Neural progenitor cell (in vitro differentiated cells): ENCODE results near the gene DENND11.

Experiments
- EZH2phosphoT487 ChIP-seq: fragments of 200-600 bp; sonication (generic); IDR thresholded peaks from 2 replicates; pipeline ENCODE4 v1.6.1; 2017; ENCODE audit warnings: antibody characterized with exemption
- TF ChIP-seq, protein P1 (sequence below): fragments of 200-600 bp; sonication (generic); IDR thresholded peaks from 2 replicates; pipeline ENCODE4 v1.5.1; 2017; ENCODE audit warnings: antibody characterized with exemption, mild to moderate bottlenecking

DNA sequence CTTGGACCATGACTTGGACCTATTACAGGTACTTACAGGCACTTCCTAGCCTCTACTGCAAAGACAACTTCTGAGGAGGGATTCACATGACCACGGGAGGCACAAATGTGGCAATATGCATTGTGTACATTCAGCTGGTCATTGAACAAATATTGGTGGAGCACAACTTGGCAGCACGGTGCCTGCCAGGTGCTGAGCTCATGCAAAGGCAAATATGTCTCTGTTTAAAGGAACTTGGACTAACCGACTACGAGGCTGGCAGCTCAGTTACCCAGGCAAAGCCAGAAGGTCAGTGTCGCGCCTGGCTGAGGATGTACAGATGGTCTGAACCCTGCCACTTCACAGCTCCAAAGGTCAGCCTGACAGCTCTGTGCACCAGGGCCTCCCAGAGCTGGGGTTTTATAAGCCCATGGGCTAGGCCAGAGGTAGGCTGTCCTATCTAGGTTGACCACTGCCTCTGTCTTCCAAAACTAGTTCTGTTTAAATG lies 6.1 kb downstream of the DENND11 start:
- TF ChIP-seq, protein P1, sequence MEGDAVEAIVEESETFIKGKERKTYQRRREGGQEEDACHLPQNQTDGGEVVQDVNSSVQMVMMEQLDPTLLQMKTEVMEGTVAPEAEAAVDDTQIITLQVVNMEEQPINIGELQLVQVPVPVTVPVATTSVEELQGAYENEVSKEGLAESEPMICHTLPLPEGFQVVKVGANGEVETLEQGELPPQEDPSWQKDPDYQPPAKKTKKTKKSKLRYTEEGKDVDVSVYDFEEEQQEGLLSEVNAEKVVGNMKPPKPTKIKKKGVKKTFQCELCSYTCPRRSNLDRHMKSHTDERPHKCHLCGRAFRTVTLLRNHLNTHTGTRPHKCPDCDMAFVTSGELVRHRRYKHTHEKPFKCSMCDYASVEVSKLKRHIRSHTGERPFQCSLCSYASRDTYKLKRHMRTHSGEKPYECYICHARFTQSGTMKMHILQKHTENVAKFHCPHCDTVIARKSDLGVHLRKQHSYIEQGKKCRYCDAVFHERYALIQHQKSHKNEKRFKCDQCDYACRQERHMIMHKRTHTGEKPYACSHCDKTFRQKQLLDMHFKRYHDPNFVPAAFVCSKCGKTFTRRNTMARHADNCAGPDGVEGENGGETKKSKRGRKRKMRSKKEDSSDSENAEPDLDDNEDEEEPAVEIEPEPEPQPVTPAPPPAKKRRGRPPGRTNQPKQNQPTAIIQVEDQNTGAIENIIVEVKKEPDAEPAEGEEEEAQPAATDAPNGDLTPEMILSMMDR: no peak
- no peak for TF ChIP-seq EZH2phosphoT487
